ENCODE data around the gene SLCO2A1.

Gene SLCO2A1

GRCh38 chr3:134033315-134033996 lies 3.7 kb upstream of the SLCO2A1 start:
- no peak for DNase-seq

- DNase-seq: no peak
Measured at GRCh38 chr3:134031348-134031915, 1.7 kb upstream of the SLCO2A1 start.

- no peak for DNase-seq
Measured at GRCh38 chr3:134030379-134031347, 938 bp upstream of the SLCO2A1 start.

GRCh38 chr3:134029256-134029733 lies 430 bp downstream of the SLCO2A1 start:
- DNase-seq: no peak

- no peak for DNase-seq
Measured at GRCh38 chr3:134028486-134029255, 1.1 kb downstream of the SLCO2A1 start.

GRCh38 chr3:134027631-134028030 lies 2.1 kb downstream of the SLCO2A1 start:
- DNase-seq: no peak

GRCh38 chr3:134020135-134020680 lies 9.5 kb downstream of the SLCO2A1 start:
- no peak for DNase-seq

GRCh38 chr3:134018850-134019249 lies 10.9 kb downstream of the SLCO2A1 start:
- no peak for DNase-seq

- no peak for DNase-seq
Measured at GRCh38 chr3:134018406-134018805, 11.3 kb downstream of the SLCO2A1 start.

GRCh38 chr3:134017490-134017889 lies 12.2 kb downstream of the SLCO2A1 start:
- DNase-seq: no peak

GRCh38 chr3:134014270-134014669 lies 15.5 kb downstream of the SLCO2A1 start:
- no peak for DNase-seq

GRCh38 chr3:134013280-134013679 lies 16.4 kb downstream of the SLCO2A1 start:
- no peak for DNase-seq

- no peak for DNase-seq
Measured at GRCh38 chr3:134009345-134010000, 20.3 kb downstream of the SLCO2A1 start.

- no peak for DNase-seq
Measured at GRCh38 chr3:134008630-134009156, 21.0 kb downstream of the SLCO2A1 start.

- DNase-seq: no peak
Measured at GRCh38 chr3:134007819-134008218, 21.9 kb downstream of the SLCO2A1 start.

GRCh38 chr3:134004841-134005240 lies 24.9 kb downstream of the SLCO2A1 start:
- DNase-seq: no peak

- no peak for DNase-seq
Measured at GRCh38 chr3:134003066-134003465, 26.7 kb downstream of the SLCO2A1 start.

GRCh38 chr3:134002306-134002705 lies 27.4 kb downstream of the SLCO2A1 start:
- DNase-seq: no peak

GRCh38 chr3:134001251-134001650 lies 28.5 kb downstream of the SLCO2A1 start:
- no peak for DNase-seq

GRCh38 chr3:133999891-134000685 lies 29.6 kb downstream of the SLCO2A1 start:
- no peak for DNase-seq
